H9 (cell line): ENCODE data around the gene MTARC1. TPM values are rescaled to one million over a fixed set of nuclear protein-coding genes. Genes with fewer than 3 reads are reported as not detected.

Experiments
- DNase-seq: peaks from one replicate; pipeline ENCODE4 v3.0.0-alpha.2; 2017
- H2AFZ ChIP-seq: one replicate; pipeline ENCODE4 v1.6.1; 2013; ENCODE audit warnings: mild to moderate bottlenecking, low read length, control low read depth, moderate library complexity
- H2AK5ac ChIP-seq: 2 replicates; pipeline ENCODE4 v1.6.1; 2013; ENCODE audit warnings: low read length, control low read depth, mixed read lengths; ENCODE audit not compliant: insufficient read length
- H2BK120ac ChIP-seq: one replicate; pipeline ENCODE4 v1.6.1; 2013; ENCODE audit warnings: low read depth, mild to moderate bottlenecking, low read length, control low read depth, inconsistent platforms; ENCODE audit not compliant: poor library complexity, severe bottlenecking
- H2BK12ac ChIP-seq: 2 replicates; pipeline ENCODE4 v1.6.1; 2013; ENCODE audit warnings: low read length, control low read depth, mixed read lengths, low read depth; ENCODE audit not compliant: insufficient read length
- H2BK15ac ChIP-seq: 2 replicates; pipeline ENCODE4 v1.6.1; 2013; ENCODE audit warnings: low read depth, low read length, control low read depth
- H2BK20ac ChIP-seq: one replicate; pipeline ENCODE4 v1.6.1; 2013; ENCODE audit warnings: low read depth, mild to moderate bottlenecking, low read length, control low read depth, inconsistent platforms; ENCODE audit not compliant: poor library complexity, severe bottlenecking
- H2BK5ac ChIP-seq: 2 replicates; pipeline ENCODE4 v1.6.1; 2013; ENCODE audit warnings: low read length, control low read depth, mixed read lengths; ENCODE audit not compliant: insufficient read length
- H3K14ac ChIP-seq: 2 replicates; pipeline ENCODE4 v1.6.1; 2013; ENCODE audit warnings: low read length, control low read depth; ENCODE audit not compliant: insufficient read depth
- H3K18ac ChIP-seq: 2 replicates; pipeline ENCODE4 v1.6.1; 2013; ENCODE audit warnings: low read depth, mild to moderate bottlenecking, mixed read lengths, low read length, control low read depth; ENCODE audit not compliant: insufficient read length
- H3K23ac ChIP-seq: 2 replicates; pipeline ENCODE4 v1.6.1; 2013; ENCODE audit warnings: low read length, control low read depth, mixed read lengths, low read depth; ENCODE audit not compliant: insufficient read length
- H3K23me2 ChIP-seq: 2 replicates; pipeline ENCODE4 v1.6.1; 2013; ENCODE audit warnings: low read depth, mild to moderate bottlenecking, mixed read lengths, low read length, control low read depth; ENCODE audit not compliant: insufficient read length, poor library complexity, severe bottlenecking
- H3K27ac ChIP-seq: 2 replicates; pipeline ENCODE4 v1.5.1; 2013; ENCODE audit warnings: low read length, control low read depth, mixed read lengths, low read depth; ENCODE audit not compliant: insufficient read length
- H3K27me3 ChIP-seq: 2 replicates; pipeline ENCODE4 v1.6.1; 2013; ENCODE audit warnings: low read length, control low read depth, inconsistent platforms; ENCODE audit not compliant: insufficient read depth
- H3K4ac ChIP-seq: 2 replicates; pipeline ENCODE4 v1.6.1; 2013; ENCODE audit warnings: low read depth, mild to moderate bottlenecking, control low read depth, inconsistent platforms, low read length, moderate library complexity
- H3K4me1 ChIP-seq: 2 replicates; pipeline ENCODE4 v1.6.1; 2013; ENCODE audit warnings: low read length, control low read depth, inconsistent platforms; ENCODE audit not compliant: insufficient read depth
- H3K4me2 ChIP-seq: 2 replicates; pipeline ENCODE4 v1.6.1; 2013; ENCODE audit warnings: low read length, control low read depth, mixed read lengths; ENCODE audit not compliant: insufficient read length, insufficient read depth
- H3K56ac ChIP-seq: 2 replicates; pipeline ENCODE4 v1.6.1; 2013; ENCODE audit warnings: low read depth, mild to moderate bottlenecking, mixed read lengths, low read length, control low read depth; ENCODE audit not compliant: insufficient read length
- H3K79me1 ChIP-seq: 2 replicates; pipeline ENCODE4 v1.6.1; 2013; ENCODE audit warnings: low read depth, mild to moderate bottlenecking, moderate library complexity, low read length, control low read depth, inconsistent platforms; ENCODE audit not compliant: insufficient read depth, poor library complexity, severe bottlenecking
- H3K79me2 ChIP-seq: 2 replicates; pipeline ENCODE4 v1.6.1; 2013; ENCODE audit warnings: low read length, control low read depth, inconsistent platforms; ENCODE audit not compliant: insufficient read depth
- H3K9ac ChIP-seq: 2 replicates; pipeline ENCODE4 v1.6.1; 2013; ENCODE audit warnings: low read length, control low read depth, mixed read lengths; ENCODE audit not compliant: insufficient read length; ENCODE audit errors: extremely low read depth
- H3K9me3 ChIP-seq: one replicate; pipeline ENCODE4 v1.6.1; 2013; ENCODE audit warnings: low read depth, low read length, inconsistent platforms; ENCODE audit not compliant: control insufficient read depth
- H3T11ph ChIP-seq: one replicate; pipeline ENCODE4 v1.6.1; 2013; ENCODE audit warnings: mild to moderate bottlenecking, low read length, control low read depth, inconsistent platforms
- H4K20me1 ChIP-seq: one replicate; pipeline ENCODE4 v1.6.1; 2013; ENCODE audit not compliant: control insufficient read depth, insufficient read length, insufficient read depth
- H4K5ac ChIP-seq: 2 replicates; pipeline ENCODE4 v1.6.1; 2013; ENCODE audit warnings: low read depth, mild to moderate bottlenecking, mixed read lengths, low read length, control low read depth; ENCODE audit not compliant: insufficient read length
- H4K8ac ChIP-seq: replicated peaks from 2 replicates; pipeline ENCODE4 v1.6.1; 2013; ENCODE audit warnings: low read length, control low read depth, mixed read lengths, low read depth; ENCODE audit not compliant: insufficient read length
- H4K91ac ChIP-seq: 2 replicates; pipeline ENCODE4 v1.6.1; 2013; ENCODE audit warnings: low read depth, mild to moderate bottlenecking, moderate library complexity, mixed read lengths, low read length, control low read depth; ENCODE audit not compliant: insufficient read length
- H3K27ac Mint-ChIP-seq, 3 experiments: 2 replicates in 2 of 3; 3 replicates in 1 of 3; pipeline ENCODE4 v1.8.0; 2020 to 2021; ENCODE audit warnings: mixed read lengths in 3 of 3, mild to moderate bottlenecking in 1 of 3, moderate library complexity in 1 of 3
- H3K27me3 Mint-ChIP-seq: 2 replicates; pipeline ENCODE4 v1.8.0; 2021; ENCODE audit warnings: low read depth, mild to moderate bottlenecking, moderate library complexity, mixed read lengths
- H3K36me3 Mint-ChIP-seq, 3 experiments: 2 replicates in 2 of 3; 3 replicates in 1 of 3; pipeline ENCODE4 v1.8.0; 2020 to 2021; ENCODE audit warnings: low read depth in 3 of 3, mixed read lengths in 3 of 3; ENCODE audit not compliant: insufficient read depth in 1 of 3
- H3K4me1 Mint-ChIP-seq, 2 experiments: 2 replicates each; pipeline ENCODE4 v1.8.0; 2020; ENCODE audit warnings: mixed read lengths in 2 of 2
- H3K4me3 Mint-ChIP-seq, 2 experiments: 2 replicates in 1 of 2; 3 replicates in 1 of 2; pipeline ENCODE4 v1.8.0; 2020 to 2021; ENCODE audit warnings: mild to moderate bottlenecking in 2 of 2, mixed read lengths in 2 of 2, moderate library complexity in 1 of 2
- H3K9me3 Mint-ChIP-seq, 2 experiments: 2 replicates in 1 of 2; 3 replicates in 1 of 2; pipeline ENCODE4 v1.8.0; 2020; ENCODE audit warnings: mild to moderate bottlenecking in 2 of 2, mixed read lengths in 2 of 2, moderate library complexity in 1 of 2
- WGBS: extraction: QIAGEN DNeasy Blood & Tissue Kit; methylation state at CpG from one replicate; pipeline ENCODE4 v1.1.7; 2013; ENCODE audit warnings: missing lambda C conversion rate, low lambda C conversion rate, mixed read lengths; ENCODE audit not compliant: insufficient read length; ENCODE audit errors: extremely low coverage; 5-methylcytosine and 5-hydroxymethylcytosine counted together
- total RNA-seq: library from RNA; stranded (reverse); gene quantifications from 2 replicates; pipeline ENCODE4 v1.2.1, GENCODE V29; 2021
- TF ChIP-seq, protein P1 (sequence below): fragments of 200-600 bp; sonication (generic); conservative IDR thresholded peaks from 3 replicates; pipeline ENCODE4 v1.8.0; 2021; ENCODE audit warnings: antibody characterized with exemption, mild to moderate bottlenecking

MTARC1 gene
- total RNA-seq, 1 experiment from 2014 or later, result 33.7 TPM

DNA sequence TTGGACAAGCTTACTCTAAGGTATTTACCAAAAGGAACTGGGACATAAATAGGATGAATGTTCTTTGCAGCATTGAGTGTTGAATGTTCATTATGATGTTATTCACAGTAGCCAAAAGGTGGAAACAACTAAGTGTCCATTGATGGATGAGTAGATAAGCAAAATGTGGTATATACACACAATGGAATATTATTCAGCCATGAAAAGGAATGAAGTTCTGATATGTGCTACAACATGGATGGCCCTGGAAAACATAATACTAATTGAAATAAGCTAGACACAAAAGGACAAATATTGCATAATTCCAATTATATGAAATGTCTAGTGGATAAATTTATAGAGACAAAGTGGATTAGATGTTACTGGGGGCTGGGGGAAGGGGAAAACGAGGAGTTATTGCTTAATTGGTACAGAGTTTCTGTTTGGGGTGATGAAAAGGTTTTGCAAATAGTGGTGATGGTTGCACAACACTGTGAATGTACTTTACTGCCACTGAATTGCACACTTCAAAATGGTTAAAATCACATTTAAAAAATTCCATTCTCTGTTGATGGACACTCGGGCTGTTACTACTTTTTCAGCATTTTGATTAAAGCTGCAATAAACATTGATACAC, 2.9 kb downstream of the MTARC1 start:
- no peaks in the 10 kb centered on the region for H3K79me2 ChIP-seq
- no peak overlapping the region for H3K14ac ChIP-seq
- Mint-ChIP-seq H3K36me3 (peaks cover 1 to 18% (median 11%) of the 10 kb centered on the region in 3 experiments), H3K4me3 (no peak overlapping the region), H3K27ac (no peak overlapping the region), H3K9me3 (no peaks in the 10 kb centered on the region; a peak in 1 of 5 replicates), H3K27me3 (peaks cover 2% of the 10 kb centered on the region; the same call in 1 of the 2 replicates), H3K4me1 (peaks cover 21 to 25% of the 10 kb centered on the region in 2 experiments)
- H3K27me3 ChIP-seq, result no peaks in the 10 kb centered on the region
- H3K18ac ChIP-seq, result no peak overlapping the region
- no peak overlapping the region for H2AK5ac ChIP-seq
- no peak overlapping the region for H3K9ac ChIP-seq
- no peak overlapping the region for H4K8ac ChIP-seq
- no peak overlapping the region for H4K91ac ChIP-seq
- no peak overlapping the region for H2BK120ac ChIP-seq
- peaks cover 8% of the 10 kb centered on the region for H3K23me2 ChIP-seq
- WGBS, result no CpG with 5 or more reads among the region's 2 CpGs
- H3K4me1 ChIP-seq, result peaks cover 4% of the 10 kb centered on the region; the same call in 1 of the 2 replicates
- no peak overlapping the region for H3T11ph ChIP-seq
- no peak overlapping the region for H3K23ac ChIP-seq
- H3K4ac ChIP-seq, result no peak overlapping the region
- peaks cover 2% of the 10 kb centered on the region for H3K79me1 ChIP-seq
- no peak overlapping the region for H3K4me2 ChIP-seq
- no peak overlapping the region for H2BK12ac ChIP-seq
- no peak overlapping the region for H2AFZ ChIP-seq
- TF ChIP-seq, protein P1, sequence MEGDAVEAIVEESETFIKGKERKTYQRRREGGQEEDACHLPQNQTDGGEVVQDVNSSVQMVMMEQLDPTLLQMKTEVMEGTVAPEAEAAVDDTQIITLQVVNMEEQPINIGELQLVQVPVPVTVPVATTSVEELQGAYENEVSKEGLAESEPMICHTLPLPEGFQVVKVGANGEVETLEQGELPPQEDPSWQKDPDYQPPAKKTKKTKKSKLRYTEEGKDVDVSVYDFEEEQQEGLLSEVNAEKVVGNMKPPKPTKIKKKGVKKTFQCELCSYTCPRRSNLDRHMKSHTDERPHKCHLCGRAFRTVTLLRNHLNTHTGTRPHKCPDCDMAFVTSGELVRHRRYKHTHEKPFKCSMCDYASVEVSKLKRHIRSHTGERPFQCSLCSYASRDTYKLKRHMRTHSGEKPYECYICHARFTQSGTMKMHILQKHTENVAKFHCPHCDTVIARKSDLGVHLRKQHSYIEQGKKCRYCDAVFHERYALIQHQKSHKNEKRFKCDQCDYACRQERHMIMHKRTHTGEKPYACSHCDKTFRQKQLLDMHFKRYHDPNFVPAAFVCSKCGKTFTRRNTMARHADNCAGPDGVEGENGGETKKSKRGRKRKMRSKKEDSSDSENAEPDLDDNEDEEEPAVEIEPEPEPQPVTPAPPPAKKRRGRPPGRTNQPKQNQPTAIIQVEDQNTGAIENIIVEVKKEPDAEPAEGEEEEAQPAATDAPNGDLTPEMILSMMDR, result no peak
- no peak overlapping the region for H3K56ac ChIP-seq
- no peaks in the 10 kb centered on the region for H3K9me3 ChIP-seq
- H4K20me1 ChIP-seq, result no peaks in the 10 kb centered on the region
- no peak overlapping the region for H2BK15ac ChIP-seq
- no peak overlapping the region for H2BK20ac ChIP-seq
- no peak overlapping the region for H3K27ac ChIP-seq
- no peak for DNase-seq
- H4K5ac ChIP-seq, result no peak overlapping the region
- H2BK5ac ChIP-seq, result no peak overlapping the region
